Stromal cell of bone marrow (primary cell): ENCODE results near the gene KIAA1586.
A peak's percentile ranks its signal among the peaks of the same experiment; 100 is the strongest.
"Not testable (repeated sequence)": the region's sequence is repeated elsewhere in the genome, so short reads cannot be mapped to it uniquely, and the experiment has no call there.

Experiments used
- DNase-seq: peaks from one replicate; pipeline ENCODE4 v3.0.0-alpha.2; 2012; ENCODE audit warnings: low read depth

Gene KIAA1586

GRCh38 chr6:57046332-57047256 is at the start of gene KIAA1586:
TSS of gene KIAA1586 (plus strand) at chr6:57046693. CDS start at chr6:57046756, 63 bp downstream.
- DNase-seq = peak; percentile 87

GRCh38 chr6:56999049-56999448 is 47.4 kb upstream of the KIAA1586 start:
- no peak for DNase-seq

- DNase-seq = not testable (repeated sequence)
Observed at GRCh38 chr6:56999748-57000147, 46.7 kb upstream of the KIAA1586 start.

GRCh38 chr6:57002197-57002596 is 44.3 kb upstream of the KIAA1586 start:
- DNase-seq = no peak

- DNase-seq = no peak
Observed at GRCh38 chr6:57004292-57004691, 42.2 kb upstream of the KIAA1586 start.

GRCh38 chr6:57006101-57006500 is 40.4 kb upstream of the KIAA1586 start:
- DNase-seq = no peak

- DNase-seq = not testable (repeated sequence)
Observed at GRCh38 chr6:57008069-57008468, 38.4 kb upstream of the KIAA1586 start.

- peak; percentile 57 for DNase-seq
Observed at GRCh38 chr6:57013521-57013926, 33.0 kb upstream of the KIAA1586 start.

- no peak for DNase-seq
Observed at GRCh38 chr6:57017069-57017468, 29.4 kb upstream of the KIAA1586 start.

- DNase-seq = no peak
Observed at GRCh38 chr6:57017841-57018240, 28.7 kb upstream of the KIAA1586 start.

- DNase-seq = no peak
Observed at GRCh38 chr6:57019434-57019833, 27.1 kb upstream of the KIAA1586 start.

GRCh38 chr6:57021086-57021720 is 25.3 kb upstream of the KIAA1586 start:
- peak; percentile 35 for DNase-seq

- DNase-seq = no peak
Observed at GRCh38 chr6:57024321-57024720, 22.2 kb upstream of the KIAA1586 start.

- no peak for DNase-seq
Observed at GRCh38 chr6:57024775-57025174, 21.7 kb upstream of the KIAA1586 start.

- DNase-seq = no peak
Observed at GRCh38 chr6:57026001-57026400, 20.5 kb upstream of the KIAA1586 start.

GRCh38 chr6:57027301-57027700 is 19.2 kb upstream of the KIAA1586 start:
- DNase-seq = no peak

- no peak for DNase-seq
Observed at GRCh38 chr6:57029213-57029612, 17.3 kb upstream of the KIAA1586 start.

GRCh38 chr6:57033228-57033627 is 13.3 kb upstream of the KIAA1586 start:
- no peak for DNase-seq

- no peak for DNase-seq
Observed at GRCh38 chr6:57035549-57035948, 10.9 kb upstream of the KIAA1586 start.

GRCh38 chr6:57038906-57039305 is 7.6 kb upstream of the KIAA1586 start:
- no peak for DNase-seq

- no peak for DNase-seq
Observed at GRCh38 chr6:57040011-57040410, 6.5 kb upstream of the KIAA1586 start.

GRCh38 chr6:57044061-57044460 is 2.4 kb upstream of the KIAA1586 start:
- DNase-seq = not testable (repeated sequence)

GRCh38 chr6:57044568-57044967 is 1.9 kb upstream of the KIAA1586 start:
- DNase-seq = no peak
